Peyer's patch (tissue), 4 donors: Measurements from ENCODE around the gene MIF. TPM values are rescaled to one million over a fixed set of nuclear protein-coding genes. Genes with fewer than 3 reads are reported as not detected.

Experiments
- DNase-seq, 3 donors: peaks; one replicate each; pipeline ENCODE4 v3.0.0-alpha.2; 2017 to 2019
- H3K27ac ChIP-seq, 4 donors: fragments of 200-600 bp; sonication (generic); one replicate each; pipeline ENCODE4 v1.5.1; 2016 to 2019
- H3K27me3 ChIP-seq, 2 donors: fragments of 200-600 bp; sonication (generic); one replicate each; pipeline ENCODE4 v1.5.1; 2019
- H3K36me3 ChIP-seq, 3 donors: fragments of 200-600 bp; sonication (generic); one replicate each; pipeline ENCODE4 v1.5.1; 2016 to 2019
- H3K4me1 ChIP-seq, 4 donors: fragments of 200-600 bp; sonication (generic); one replicate each; pipeline ENCODE4 v1.5.1; 2016 to 2019
- H3K4me3 ChIP-seq, 4 donors: fragments of 200-600 bp; sonication (generic); 1 replicate in 3 of 4; 2 replicates in 1 of 4; pipeline ENCODE4 v1.5.1; 2016 to 2019; ENCODE audit warnings: mild to moderate bottlenecking in 1 of 4
- H3K9me3 ChIP-seq, 4 donors: fragments of 200-600 bp; sonication (generic); one replicate each; pipeline ENCODE4 v1.5.1; 2016 to 2019; ENCODE audit warnings: mild to moderate bottlenecking in 1 of 4
- CTCF ChIP-seq, 6 experiments: fragments of 450-650 bp in 4 of 6; fragments of 200-600 bp in 2 of 6; sonication (generic) in 1 of 6; IDR thresholded peaks; one replicate each; pipeline ENCODE4 v1.5.1; 2017 to 2019; ENCODE audit warnings: antibody characterized with exemption in 6 of 6, mild to moderate bottlenecking in 3 of 6, moderate library complexity in 1 of 6
- POLR2A ChIP-seq, 2 donors: fragments of 450-650 bp; IDR thresholded peaks; one replicate each; pipeline ENCODE4 v1.5.1; 2017; ENCODE audit warnings: antibody characterized with exemption in 2 of 2, mild to moderate bottlenecking in 2 of 2, moderate library complexity in 2 of 2
- total RNA-seq, 4 donors: library from RNA; depleted of rRNA; stranded (reverse); fragments of >200 nt; gene quantifications; one replicate each; pipeline ENCODE4 v1.1.0, GENCODE V29; 2016

MIF gene
- total RNA-seq, 4 donors from 2014 or later, result 97.9 to 206 (median 151) TPM

- H3K27me3 ChIP-seq, result no peaks in the 10 kb centered on the region
- H3K4me1 ChIP-seq, result no peaks in the 10 kb centered on the region
- no peak overlapping the region for H3K4me3 ChIP-seq
- no peaks in the 10 kb centered on the region for H3K9me3 ChIP-seq
- no peaks in the 10 kb centered on the region for H3K36me3 ChIP-seq
- no peak overlapping the region for H3K27ac ChIP-seq
- DNase-seq, result no peak
- TF ChIP-seq CTCF (IDR thresholded peaks at IDR 0.05) (no peak), POLR2A (IDR thresholded peaks at IDR 0.05) (no peak)
Measured at GRCh38 chr22:23883658-23884057, 10.5 kb upstream of the MIF start.

- Histone ChIP-seq H3K9me3 (no peaks in the 10 kb centered on the region), H3K4me3 (no peak overlapping the region), H3K27me3 (no peaks in the 10 kb centered on the region), H3K4me1 (no peaks in the 10 kb centered on the region), H3K36me3 (no peaks in the 10 kb centered on the region), H3K27ac (no peak overlapping the region)
- DNase-seq, result no peak
- no peak for TF ChIP-seq POLR2A (IDR thresholded peaks at IDR 0.05)
- no peak for TF ChIP-seq CTCF (IDR thresholded peaks at IDR 0.05)
Measured at GRCh38 chr22:23884140-23884539, 10.0 kb upstream of the MIF start.

- no peak overlapping the region for H3K27ac ChIP-seq
Measured at GRCh38 chr22:23888615-23889401, 5.4 kb upstream of the MIF start.

GRCh38 chr22:23889620-23890019 is 4.6 kb upstream of the MIF start:
- DNase-seq, result no peak

More at GRCh38 chr22:23888615-23889401, 5.4 kb upstream of the MIF start:
- Histone ChIP-seq H3K27me3 (no peaks in the 10 kb centered on the region), H3K36me3 (no peaks in the 10 kb centered on the region), H3K4me3 (no peak overlapping the region), H3K9me3 (no peaks in the 10 kb centered on the region), H3K4me1 (peaks cover 3 to 5% (median 5%) of the 10 kb centered on the region in 4 donors)
- TF ChIP-seq CTCF (IDR thresholded peaks at IDR 0.05) (no peak), POLR2A (IDR thresholded peaks at IDR 0.05) (no peak)
- no peak for DNase-seq

GRCh38 chr22:23891726-23892125 is 2.5 kb upstream of the MIF start:
- no peak overlapping the region for H3K4me3 ChIP-seq
- H3K4me1 ChIP-seq, result peaks cover 4 to 17% (median 6%) of the 10 kb centered on the region in 4 donors
- DNase-seq, result no peak
- no peaks in the 10 kb centered on the region for H3K9me3 ChIP-seq
- no peak for TF ChIP-seq POLR2A (IDR thresholded peaks at IDR 0.05)
- H3K27me3 ChIP-seq, result no peaks in the 10 kb centered on the region
- H3K36me3 ChIP-seq, result peaks cover 0 to 13% (median 0%) of the 10 kb centered on the region in 3 donors
- H3K27ac ChIP-seq, result no peak overlapping the region

More at GRCh38 chr22:23889620-23890019, 4.6 kb upstream of the MIF start:
- Histone ChIP-seq H3K4me1 (peaks cover 3 to 5% (median 5%) of the 10 kb centered on the region in 4 donors), H3K27me3 (no peaks in the 10 kb centered on the region), H3K27ac (no peak overlapping the region), H3K36me3 (no peaks in the 10 kb centered on the region), H3K9me3 (no peaks in the 10 kb centered on the region), H3K4me3 (no peak overlapping the region)
- TF ChIP-seq POLR2A (IDR thresholded peaks at IDR 0.05) (no peak), CTCF (IDR thresholded peaks at IDR 0.05) (no peak)

- no peaks in the 10 kb centered on the region for H3K27me3 ChIP-seq
- TF ChIP-seq POLR2A (IDR thresholded peaks at IDR 0.05) (no peak), CTCF (IDR thresholded peaks at IDR 0.05) (no peak)
- no peak overlapping the region for H3K27ac ChIP-seq
- peaks cover 4 to 17% (median 6%) of the 10 kb centered on the region in 4 donors for H3K4me1 ChIP-seq
- no peaks in the 10 kb centered on the region for H3K9me3 ChIP-seq
- no peak overlapping the region for H3K4me3 ChIP-seq
- no peak for DNase-seq
- H3K36me3 ChIP-seq, result peaks cover 0 to 17% (median 0%) of the 10 kb centered on the region in 3 donors
Measured at GRCh38 chr22:23892130-23892529, 2.1 kb upstream of the MIF start.
